OCI-LY1 (cell line): ENCODE measurements around the gene MTUS2.

Experiments
- EZH2 ChIP-seq: fragments of 200-600 bp; sonication (generic), shearing (Covaris generic); IDR thresholded peaks from 2 replicates; pipeline ENCODE4 v1.8.0; 2017; ENCODE audit warnings: borderline replicate concordance, mixed run types, mild to moderate bottlenecking, antibody characterized with exemption, low read length, moderate library complexity, mixed read lengths
- TF ChIP-seq, protein P1 (sequence below): fragments of 200-600 bp; sonication (generic), shearing (Covaris generic); IDR thresholded peaks from 2 replicates; pipeline ENCODE4 v1.5.1; 2017; ENCODE audit warnings: mild to moderate bottlenecking, antibody characterized with exemption, low read length, moderate library complexity, mixed read lengths

DNA sequence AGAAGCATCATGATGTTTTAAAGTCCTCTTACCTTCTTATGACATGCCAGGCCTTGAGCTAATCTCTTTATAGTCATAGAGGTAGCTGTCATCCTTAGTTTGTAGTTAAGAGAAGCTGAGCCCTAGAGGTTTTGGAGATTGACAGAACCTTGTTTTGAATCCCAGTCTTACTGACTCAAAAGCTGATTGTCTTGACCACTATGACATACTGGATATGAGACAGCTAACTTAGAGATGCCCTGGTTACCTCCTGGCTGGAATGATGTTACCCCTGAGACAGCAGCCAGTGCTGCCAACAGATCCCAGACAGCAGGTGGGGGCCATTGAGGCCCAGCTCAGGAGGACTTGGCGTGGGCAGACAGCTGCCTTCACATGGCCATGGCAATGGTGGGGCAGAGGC, 311.0 kb downstream of the MTUS2 start:
- TF ChIP-seq, protein P1, sequence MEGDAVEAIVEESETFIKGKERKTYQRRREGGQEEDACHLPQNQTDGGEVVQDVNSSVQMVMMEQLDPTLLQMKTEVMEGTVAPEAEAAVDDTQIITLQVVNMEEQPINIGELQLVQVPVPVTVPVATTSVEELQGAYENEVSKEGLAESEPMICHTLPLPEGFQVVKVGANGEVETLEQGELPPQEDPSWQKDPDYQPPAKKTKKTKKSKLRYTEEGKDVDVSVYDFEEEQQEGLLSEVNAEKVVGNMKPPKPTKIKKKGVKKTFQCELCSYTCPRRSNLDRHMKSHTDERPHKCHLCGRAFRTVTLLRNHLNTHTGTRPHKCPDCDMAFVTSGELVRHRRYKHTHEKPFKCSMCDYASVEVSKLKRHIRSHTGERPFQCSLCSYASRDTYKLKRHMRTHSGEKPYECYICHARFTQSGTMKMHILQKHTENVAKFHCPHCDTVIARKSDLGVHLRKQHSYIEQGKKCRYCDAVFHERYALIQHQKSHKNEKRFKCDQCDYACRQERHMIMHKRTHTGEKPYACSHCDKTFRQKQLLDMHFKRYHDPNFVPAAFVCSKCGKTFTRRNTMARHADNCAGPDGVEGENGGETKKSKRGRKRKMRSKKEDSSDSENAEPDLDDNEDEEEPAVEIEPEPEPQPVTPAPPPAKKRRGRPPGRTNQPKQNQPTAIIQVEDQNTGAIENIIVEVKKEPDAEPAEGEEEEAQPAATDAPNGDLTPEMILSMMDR: no peak
- TF ChIP-seq EZH2: no peak
